HG03354 (cell line): ENCODE results near the gene RASGRF1.
"Not testable (repeated sequence)": the region's sequence is repeated elsewhere in the genome, so short reads cannot be mapped to it uniquely, and the experiment has no call there.

Source experiments
- ATAC-seq: cut with Tn5 transposase; IDR thresholded peaks from one replicate; pipeline ENCODE4 v1.9.1; 2021; ENCODE audit warnings: mild to moderate bottlenecking; ENCODE audit not compliant: unreplicated experiment, poor library complexity, severe bottlenecking

Gene RASGRF1, protein sequence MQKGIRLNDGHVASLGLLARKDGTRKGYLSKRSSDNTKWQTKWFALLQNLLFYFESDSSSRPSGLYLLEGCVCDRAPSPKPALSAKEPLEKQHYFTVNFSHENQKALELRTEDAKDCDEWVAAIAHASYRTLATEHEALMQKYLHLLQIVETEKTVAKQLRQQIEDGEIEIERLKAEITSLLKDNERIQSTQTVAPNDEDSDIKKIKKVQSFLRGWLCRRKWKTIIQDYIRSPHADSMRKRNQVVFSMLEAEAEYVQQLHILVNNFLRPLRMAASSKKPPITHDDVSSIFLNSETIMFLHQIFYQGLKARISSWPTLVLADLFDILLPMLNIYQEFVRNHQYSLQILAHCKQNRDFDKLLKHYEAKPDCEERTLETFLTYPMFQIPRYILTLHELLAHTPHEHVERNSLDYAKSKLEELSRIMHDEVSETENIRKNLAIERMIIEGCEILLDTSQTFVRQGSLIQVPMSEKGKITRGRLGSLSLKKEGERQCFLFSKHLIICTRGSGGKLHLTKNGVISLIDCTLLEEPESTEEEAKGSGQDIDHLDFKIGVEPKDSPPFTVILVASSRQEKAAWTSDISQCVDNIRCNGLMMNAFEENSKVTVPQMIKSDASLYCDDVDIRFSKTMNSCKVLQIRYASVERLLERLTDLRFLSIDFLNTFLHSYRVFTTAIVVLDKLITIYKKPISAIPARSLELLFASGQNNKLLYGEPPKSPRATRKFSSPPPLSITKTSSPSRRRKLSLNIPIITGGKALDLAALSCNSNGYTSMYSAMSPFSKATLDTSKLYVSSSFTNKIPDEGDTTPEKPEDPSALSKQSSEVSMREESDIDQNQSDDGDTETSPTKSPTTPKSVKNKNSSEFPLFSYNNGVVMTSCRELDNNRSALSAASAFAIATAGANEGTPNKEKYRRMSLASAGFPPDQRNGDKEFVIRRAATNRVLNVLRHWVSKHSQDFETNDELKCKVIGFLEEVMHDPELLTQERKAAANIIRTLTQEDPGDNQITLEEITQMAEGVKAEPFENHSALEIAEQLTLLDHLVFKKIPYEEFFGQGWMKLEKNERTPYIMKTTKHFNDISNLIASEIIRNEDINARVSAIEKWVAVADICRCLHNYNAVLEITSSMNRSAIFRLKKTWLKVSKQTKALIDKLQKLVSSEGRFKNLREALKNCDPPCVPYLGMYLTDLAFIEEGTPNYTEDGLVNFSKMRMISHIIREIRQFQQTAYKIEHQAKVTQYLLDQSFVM (N-terminal part only)

DNA sequence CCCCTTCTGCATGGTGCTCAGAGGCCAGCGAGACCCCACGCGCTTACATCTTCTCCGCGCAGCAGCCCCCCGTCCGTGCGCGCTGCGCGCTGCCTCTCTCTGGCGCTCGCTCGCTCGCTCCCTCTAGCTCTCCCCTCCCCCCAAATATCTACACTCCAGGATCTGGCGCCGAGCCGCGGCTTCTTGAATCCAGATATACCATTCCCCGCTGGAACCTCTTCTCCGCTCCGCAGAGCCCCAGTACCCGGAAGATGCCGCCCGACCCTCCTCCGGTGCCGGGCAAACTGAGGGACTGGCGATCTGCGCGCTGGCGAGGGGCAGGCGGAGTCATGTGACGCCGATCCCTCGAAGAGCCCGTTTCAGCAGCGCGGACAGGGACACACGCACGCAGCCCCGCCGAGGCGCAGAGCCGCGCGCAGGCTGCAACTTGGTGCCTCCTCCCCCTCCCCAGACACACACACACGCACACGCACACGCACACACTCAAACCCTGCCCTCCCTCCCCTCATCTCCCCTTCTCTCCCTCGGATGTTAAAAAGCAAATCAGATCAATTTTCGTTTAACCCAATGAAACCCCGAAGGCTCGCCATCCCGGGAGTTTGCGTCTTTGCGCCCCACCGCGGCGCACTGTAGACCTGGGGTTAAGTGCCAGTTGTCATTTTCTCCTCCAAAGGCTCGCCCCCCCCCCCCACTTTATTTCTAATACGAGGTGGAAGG lies at the start of gene RASGRF1:
TSS of gene RASGRF1 (minus strand) at position 294 of the 717 bp plus-strand sequence. CDS start at position 12, 282 bp downstream.
- no peak for ATAC-seq

DNA sequence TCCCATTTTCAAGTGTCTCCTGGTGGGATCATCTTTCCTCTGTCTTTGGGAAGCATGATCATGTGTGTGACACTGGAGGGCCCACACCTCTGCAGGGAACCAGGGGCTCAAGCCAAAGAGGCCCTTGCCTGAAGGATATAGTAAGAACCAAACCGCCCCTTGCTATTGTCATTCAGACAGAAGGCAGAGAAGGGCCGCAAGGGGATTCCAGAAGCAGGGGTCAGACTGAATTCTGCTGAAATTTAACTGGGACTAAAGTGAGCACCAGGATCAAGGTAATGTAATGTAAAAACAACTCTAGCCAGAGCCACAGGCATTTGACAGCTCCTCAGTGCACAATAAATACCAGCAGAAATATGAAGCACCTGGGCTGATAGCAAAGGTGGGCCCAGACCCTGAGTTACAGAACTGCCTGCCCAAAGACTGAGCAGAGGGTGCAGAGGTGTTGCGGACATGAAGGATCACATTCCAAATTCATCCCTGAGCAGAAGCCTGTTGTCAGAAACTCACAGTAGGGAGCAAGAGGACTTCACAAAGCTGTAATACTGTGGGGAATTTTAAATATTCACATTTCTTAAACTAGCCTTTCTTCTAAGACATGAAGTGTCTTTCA lies 46.0 kb upstream of the RASGRF1 start:
- ATAC-seq = no peak

DNA sequence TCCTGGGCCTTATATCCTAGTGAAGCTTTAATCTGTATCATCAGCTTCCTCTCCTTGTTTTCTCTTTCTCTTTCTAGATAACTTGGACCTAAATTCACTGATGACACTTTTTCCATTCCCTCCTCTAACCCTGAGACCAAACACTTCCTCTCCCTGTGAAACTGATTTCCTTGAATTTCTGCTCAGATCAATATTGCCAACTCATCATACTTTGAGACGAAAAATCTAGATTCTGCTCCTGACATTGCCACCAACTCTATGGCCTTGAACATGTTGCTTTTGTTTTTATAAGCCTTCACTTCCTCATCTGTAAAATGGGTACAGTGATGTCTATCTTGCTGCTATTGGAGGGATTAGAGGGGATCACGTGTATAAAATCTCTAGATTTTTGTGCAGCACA lies 42.7 kb upstream of the RASGRF1 start:
- ATAC-seq = no peak

DNA sequence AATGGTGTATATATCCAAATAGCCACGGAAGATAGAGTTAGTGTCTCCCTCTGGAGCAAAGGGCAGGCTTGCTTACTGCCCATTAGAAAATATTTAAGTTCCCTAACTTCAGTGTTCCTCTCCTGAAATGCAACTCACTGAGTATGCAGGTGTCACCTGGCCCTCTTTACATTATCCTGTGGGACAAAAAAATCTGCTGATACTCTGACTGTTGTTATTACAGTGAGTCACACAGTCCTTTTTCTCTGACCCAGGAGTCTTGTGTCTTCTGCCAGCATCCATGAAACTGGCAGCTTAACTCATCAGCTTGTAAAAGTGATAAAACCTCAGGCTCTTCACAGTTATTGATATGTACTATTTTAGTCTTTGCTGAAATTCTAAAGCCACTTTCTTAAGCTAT lies 42.2 kb upstream of the RASGRF1 start:
- ATAC-seq = no peak

DNA sequence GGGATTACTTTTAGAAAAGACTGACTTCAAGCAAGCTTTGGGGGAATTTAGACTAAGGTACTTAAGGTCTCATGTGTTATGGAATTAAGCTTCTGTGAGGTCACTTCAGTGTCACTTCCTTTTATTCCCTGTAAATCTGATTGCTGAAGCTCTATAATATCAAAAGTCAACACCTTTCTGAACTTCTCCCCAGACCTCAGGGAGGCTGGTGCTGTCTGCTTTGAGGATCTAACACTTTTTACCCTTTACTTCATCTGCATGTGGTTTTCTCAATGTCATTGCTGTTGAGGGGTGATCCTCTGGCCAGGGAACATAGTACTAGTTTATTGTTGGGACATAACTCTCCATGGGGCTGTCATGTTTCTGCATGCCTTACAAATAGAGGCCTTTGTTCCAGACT lies 41.8 kb upstream of the RASGRF1 start:
- no peak for ATAC-seq

DNA sequence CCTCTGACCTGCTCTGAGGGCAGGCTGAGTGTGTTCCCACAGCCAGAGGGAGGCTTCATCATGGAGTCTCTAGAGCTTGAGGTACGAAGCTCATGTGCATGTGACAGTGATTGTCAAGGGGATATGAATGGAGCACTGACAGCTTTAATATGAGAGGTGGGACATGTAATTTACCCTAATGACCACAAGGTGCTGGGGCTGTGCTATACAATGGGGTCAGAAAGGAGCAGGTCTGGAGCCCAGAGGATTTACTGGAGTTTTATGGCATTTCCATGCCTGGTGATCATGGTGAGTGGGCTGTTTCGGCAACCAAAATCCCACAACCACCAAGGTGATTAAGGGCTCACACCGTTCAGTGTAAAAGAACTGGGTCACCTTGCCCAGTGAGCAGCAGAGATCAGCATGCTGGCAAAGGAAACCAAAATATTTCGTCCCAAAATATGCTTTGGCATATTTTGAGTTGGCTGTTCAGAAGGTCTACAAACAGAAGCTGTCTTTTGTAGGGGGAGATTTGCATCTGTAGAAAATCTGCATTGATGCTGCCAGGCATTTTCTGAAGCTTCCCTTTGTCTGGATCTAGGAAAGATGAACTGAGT lies 40.1 kb upstream of the RASGRF1 start:
- ATAC-seq = no peak

DNA sequence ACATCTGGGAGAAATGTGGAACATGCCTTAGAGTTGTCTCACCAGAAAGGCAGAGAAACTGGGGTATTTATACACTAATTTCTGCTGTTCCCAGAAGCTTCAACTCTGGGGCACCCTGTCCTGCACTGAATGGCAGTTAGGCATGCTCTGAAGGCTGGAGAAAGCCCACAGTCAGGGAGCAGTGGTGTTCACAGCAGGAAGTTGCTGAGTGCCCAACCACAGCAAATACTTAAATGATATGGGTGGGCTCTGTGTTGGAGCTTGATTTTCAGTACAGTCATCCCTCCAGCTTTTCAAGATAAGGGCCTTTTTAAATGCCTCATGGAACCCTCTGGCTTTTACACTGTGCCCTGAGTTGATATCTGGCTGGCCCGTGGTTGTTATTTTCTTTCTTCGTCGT lies 38.7 kb upstream of the RASGRF1 start:
- ATAC-seq = no peak

DNA sequence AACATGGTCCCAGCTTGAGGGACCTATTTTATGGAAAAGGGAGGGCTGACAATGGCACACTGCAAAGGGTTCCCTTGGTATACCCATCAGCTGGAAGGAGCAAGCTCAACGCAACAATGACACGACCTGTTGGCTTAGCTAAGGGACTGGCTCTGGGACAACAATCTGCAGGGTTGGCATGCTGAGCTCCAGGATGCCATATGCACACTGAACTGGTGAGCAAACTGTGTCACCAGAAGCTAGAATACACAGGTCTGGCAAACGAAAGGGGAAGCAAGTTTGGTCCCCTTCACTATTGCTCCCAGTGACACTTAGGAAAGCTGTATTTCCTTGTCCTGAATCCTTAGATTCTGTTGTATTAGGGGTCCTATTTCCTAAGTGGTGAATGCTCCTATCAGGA lies 38.0 kb upstream of the RASGRF1 start:
- no peak for ATAC-seq

DNA sequence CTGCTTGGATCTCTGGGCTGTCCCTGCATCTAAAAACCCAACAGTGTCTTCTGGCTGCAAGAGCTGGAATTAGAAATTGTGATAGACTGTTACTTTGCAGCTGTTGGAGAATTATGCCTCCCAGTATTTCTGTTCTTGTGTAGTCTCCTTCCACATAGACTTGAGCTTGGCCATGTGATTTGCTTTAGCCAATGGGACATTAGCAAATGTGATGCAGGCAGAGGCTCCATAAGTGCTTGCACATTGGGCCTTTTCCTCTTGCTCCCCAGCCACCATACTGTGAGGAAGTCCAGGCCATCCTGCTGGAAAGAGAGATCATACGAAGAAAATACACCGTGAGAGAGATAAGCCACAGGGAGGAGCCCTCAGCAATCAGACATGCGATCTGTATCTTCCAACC lies 33.8 kb upstream of the RASGRF1 start:
- ATAC-seq = no peak

DNA sequence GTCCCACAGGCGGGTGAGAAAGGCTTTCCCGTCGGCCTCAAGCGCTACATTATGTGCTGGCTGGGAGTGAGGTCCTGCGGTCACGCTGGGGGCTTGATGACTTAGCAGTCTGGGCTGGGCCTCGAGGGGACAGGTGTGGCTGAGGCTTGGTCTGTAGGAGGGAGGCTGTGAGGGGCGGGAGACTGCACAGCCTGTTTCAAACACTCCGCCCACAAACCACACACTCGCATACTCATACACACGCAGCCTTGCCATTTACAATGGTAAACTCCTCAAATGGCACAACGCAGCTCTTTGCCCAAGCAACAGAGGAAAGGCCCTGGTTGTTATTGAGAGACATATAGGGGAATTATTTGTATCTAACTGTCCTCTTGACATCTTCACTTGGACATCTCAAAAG lies 32.4 kb upstream of the RASGRF1 start:
- ATAC-seq = no peak

DNA sequence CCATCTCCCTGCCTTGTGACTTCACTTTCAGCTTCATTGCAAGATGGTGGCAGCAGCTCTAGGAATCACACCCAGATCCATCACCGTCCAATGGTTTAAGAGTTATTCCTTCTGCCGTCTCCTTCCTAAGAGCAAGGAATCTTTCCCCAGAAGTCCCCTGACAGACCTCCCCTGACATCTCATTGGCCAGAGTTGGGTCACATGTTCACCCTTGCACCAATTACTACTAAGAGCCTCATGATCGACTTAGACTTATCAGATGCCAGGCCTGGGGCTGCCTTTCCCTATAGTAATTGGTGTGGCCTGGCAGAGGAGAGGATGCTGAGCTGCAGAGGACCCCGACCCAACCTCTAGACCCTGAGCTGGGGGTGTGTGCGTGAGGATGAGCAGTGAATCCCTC lies 31.8 kb upstream of the RASGRF1 start:
- ATAC-seq = no peak

DNA sequence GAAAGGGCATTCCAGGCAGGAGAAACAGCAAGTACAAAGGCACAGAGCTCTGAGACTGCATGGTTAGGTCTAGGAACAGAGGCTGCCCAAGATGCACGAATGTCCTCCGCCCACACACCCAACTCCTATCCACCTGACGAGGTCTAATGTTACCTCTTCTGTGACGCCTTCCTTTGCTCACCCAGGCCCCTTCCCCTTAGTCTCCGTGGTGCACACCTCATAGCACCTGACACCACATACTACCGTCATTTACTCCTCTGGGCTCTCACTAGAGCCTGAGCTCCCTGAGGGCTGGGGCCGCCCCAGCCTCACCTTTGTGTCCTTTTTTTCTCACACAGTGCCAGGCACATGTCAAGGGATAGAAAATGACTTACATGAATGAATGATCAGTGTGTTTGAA lies 31.0 kb upstream of the RASGRF1 start:
- ATAC-seq = no peak

DNA sequence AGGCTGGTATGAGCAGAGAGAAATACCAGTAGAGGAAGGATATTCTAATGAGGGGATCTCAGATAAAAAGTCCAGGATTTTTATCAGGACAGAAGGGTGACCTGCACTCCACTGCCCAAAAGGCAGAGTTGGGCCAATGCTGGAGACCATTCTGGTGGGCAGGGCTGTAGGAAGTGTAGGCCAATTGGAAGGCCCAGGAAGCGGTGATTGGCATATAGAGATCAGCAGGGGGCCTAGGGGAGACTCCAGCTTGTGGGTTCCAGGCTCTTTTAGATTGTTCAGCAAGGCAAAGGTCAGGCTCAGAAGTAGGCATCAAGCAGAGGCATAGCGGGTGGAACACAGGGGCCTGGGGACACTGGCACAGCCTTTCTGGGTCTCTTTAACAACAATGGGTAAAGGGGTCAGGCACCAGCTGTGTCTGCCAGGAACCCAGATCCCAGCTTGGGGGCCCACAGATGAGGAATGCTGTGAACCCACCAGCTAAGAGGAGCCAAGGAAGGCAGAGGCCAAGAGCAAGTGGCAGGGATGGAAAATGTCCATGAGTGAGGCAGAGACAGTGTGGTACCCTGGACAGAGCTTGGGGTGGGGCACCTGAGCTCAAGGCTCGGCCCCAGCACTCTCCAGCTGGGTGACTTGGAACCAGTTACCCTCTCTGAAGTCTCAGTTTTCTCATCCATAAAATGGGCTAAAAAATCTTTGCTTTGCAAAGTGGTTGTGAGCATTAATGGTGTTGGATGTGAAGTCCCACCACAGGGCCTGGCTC lies 27.0 kb upstream of the RASGRF1 start:
- no peak for ATAC-seq

DNA sequence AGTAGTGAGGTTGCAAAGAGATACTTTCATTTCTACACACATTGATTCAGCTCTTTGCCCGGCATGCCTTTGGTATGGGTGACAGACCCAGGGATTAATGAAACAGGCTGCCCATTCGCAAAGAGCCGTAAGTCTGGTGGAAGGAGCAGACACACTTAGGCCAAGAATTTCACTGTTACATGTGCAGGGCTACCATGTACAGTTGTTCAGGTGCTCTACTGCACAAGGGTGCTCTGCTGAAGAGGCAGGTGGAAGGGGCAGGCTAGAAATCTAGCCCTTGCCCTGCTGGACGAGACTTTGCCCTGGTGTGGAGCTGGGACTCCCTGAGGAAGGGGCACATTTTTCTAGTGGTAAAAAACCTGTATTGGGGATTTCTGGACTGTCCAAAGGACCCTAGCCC lies 26.2 kb upstream of the RASGRF1 start:
- ATAC-seq = no peak

DNA sequence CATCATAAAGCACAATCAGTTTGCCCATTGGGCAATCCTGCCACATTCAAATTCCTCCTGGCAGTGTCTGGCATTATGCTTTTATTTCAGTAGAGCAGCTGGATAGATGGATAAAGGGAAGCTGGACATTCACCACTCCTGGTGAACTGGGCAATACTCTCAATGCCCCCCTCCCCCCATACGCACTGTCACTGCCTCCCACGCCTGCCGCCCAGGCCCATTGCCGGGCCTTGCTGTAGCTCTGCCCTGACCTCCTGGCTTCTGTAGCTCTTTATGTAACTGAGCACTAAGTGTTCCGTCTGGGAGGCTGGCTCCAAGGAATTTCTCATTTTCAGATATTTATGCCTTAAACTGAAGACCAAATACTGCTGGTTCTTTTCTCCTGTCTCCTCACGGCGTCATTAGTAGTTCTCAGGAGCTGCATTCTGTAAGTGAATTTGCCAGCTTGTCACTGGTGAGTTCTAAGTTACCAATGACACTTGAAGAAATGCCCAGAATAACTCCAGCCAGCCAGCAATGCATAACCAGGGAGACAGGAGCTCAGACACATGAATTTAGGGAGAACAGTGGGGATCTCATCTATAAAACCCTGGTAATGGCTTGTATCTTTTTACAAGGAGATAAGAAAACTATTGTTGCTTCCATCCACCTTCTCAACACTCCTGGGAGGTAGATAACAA lies 25.5 kb upstream of the RASGRF1 start:
- ATAC-seq = no peak

DNA sequence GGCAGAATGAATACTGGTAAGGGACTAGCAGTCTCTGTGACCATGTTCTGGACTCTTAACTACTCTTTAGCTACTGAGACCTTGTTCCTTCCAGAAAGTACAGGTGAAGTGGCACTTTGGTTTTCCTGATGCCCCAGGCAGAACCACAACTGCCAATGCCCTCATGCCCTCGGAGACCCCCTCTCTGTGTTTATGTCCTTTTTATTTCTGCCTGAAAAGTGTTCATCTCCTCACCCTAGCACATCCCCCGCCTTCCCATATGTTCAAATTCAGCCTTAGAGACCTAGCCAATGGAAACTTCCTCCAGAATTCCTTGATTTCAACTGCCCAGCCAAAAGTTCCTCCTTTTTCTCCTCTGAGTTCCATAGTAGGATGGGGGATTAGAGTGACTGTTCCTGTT lies 23.3 kb upstream of the RASGRF1 start:
- ATAC-seq = no peak

DNA sequence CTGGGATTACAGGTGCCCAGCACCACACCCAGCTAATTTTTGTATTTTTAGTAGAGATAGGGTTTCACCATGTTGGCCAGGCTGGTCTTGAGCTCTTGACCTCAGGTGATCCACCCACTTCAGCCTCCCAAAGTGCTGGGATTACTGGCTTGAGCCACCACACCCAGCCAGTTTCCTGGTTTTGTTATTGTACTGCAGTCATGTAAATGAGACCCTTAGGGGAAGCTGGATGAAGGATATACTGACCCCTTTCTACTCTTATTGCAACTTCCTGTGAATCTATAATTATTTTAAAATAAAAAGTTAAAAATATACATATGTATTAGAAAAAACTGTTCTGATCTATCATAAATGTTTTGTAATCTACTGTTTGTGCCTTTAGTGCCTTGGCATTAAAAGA lies 20.8 kb upstream of the RASGRF1 start:
- ATAC-seq = not testable (repeated sequence)

DNA sequence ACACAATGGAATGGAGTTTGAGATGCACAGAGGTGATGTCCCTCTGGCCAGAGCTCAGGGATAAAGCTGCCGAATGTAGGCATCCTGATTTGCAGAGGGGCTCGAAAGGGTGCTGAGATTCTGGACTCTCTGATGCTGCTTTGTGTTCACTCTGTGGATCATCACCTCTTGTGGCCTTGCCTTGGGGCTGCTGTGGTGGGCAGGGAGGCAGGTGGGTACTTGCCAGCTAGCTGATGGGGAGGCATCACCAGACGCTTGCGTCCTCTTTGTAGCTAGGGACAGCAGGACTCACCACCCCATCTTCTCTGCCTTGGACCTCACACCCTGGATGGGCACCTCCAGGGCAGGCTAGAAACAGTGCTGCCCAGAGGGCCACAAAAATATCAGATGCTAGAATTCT lies 14.6 kb upstream of the RASGRF1 start:
- ATAC-seq = no peak
